Colonic mucosa (tissue), 4 donors: ENCODE measurements around the gene PRKCD. TPM values are rescaled to one million over a fixed set of nuclear protein-coding genes. Genes with fewer than 3 reads are reported as not detected.

Experiments used
- DNase-seq: peaks from one replicate; pipeline ENCODE4 v3.0.0-alpha.2; 2020
- H3K27ac ChIP-seq: fragments of 200-600 bp; one replicate; pipeline ENCODE4 v1.8.0; 2021
- H3K27me3 ChIP-seq: fragments of 200-600 bp; one replicate; pipeline ENCODE4 v1.8.0; 2021
- H3K36me3 ChIP-seq: fragments of 200-600 bp; one replicate; pipeline ENCODE4 v1.8.0; 2021
- H3K4me1 ChIP-seq: fragments of 200-600 bp; one replicate; pipeline ENCODE4 v1.8.0; 2021; ENCODE audit warnings: mild to moderate bottlenecking
- H3K4me3 ChIP-seq: fragments of 200-600 bp; one replicate; pipeline ENCODE4 v1.8.0; 2021
- H3K9ac ChIP-seq, 2 donors: one replicate each; pipeline ENCODE4 v1.7.0; 2013; ENCODE audit warnings: control low read depth in 2 of 2, low read depth in 2 of 2, low read length in 2 of 2
- H3K9me3 ChIP-seq: fragments of 200-600 bp; one replicate; pipeline ENCODE4 v1.8.0; 2021
- intact Hi-C: fragments of 100-400 bp; cut with DNase I; formaldehyde crosslinking; loops from one replicate; pipeline ENCODE4 v1.14.1; 2022
- total RNA-seq, 2 donors: library from RNA; stranded (reverse); fragmentation: NEBNext Ultra II Directional in 1 of 2; extraction: Animal tissue kit (Norgen Biotek cat#: 25700) in 1 of 2; gene quantifications; one replicate each; pipeline ENCODE4 v1.2.1, GENCODE V29; 2021
- TF ChIP-seq, protein P1 (sequence below): fragments of 200-600 bp; IDR thresholded peaks from one replicate; pipeline ENCODE4 v1.8.0; 2022; ENCODE audit warnings: antibody characterized with exemption, mild to moderate bottlenecking
- donor health status: healthy.
- donor health status: DM: no; HTN: no; CAD: no.
- donor health status: DM: no; HTN: no; CAD: no.

PRKCD gene
- total RNA-seq, 2 donors from 2014 or later, result 58.9 to 75.0 TPM

DNA sequence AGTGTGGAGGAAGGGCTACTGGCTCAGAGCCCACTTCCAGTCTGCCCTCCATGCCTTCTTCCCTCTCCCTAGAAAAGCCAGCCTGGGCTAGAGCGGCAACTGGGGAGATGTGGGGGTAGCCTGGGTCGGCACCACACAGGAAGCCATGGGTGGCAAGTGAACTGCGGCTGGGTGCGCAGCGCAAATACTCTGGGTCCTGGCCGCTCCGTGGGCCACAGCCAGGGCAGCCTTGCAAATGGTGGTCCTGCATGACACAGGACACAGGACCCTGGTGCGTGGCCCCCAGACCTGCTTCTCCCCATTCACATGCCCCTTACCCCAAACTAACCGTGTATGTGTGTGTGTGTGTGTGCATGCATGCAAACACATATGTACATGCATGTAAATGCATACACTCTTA lies 25.7 kb downstream of the PRKCD start:
- H3K4me1 ChIP-seq, result no peaks in the 10 kb centered on the region
- no peaks in the 10 kb centered on the region for H3K9me3 ChIP-seq
- no peak for DNase-seq
- H3K27ac ChIP-seq, result no peak overlapping the region
- no peaks in the 10 kb centered on the region for H3K27me3 ChIP-seq
- H3K4me3 ChIP-seq, result no peak overlapping the region
- H3K36me3 ChIP-seq, result no peaks in the 10 kb centered on the region
- intact Hi-C loops, result no loop called here
- TF ChIP-seq, protein P1, sequence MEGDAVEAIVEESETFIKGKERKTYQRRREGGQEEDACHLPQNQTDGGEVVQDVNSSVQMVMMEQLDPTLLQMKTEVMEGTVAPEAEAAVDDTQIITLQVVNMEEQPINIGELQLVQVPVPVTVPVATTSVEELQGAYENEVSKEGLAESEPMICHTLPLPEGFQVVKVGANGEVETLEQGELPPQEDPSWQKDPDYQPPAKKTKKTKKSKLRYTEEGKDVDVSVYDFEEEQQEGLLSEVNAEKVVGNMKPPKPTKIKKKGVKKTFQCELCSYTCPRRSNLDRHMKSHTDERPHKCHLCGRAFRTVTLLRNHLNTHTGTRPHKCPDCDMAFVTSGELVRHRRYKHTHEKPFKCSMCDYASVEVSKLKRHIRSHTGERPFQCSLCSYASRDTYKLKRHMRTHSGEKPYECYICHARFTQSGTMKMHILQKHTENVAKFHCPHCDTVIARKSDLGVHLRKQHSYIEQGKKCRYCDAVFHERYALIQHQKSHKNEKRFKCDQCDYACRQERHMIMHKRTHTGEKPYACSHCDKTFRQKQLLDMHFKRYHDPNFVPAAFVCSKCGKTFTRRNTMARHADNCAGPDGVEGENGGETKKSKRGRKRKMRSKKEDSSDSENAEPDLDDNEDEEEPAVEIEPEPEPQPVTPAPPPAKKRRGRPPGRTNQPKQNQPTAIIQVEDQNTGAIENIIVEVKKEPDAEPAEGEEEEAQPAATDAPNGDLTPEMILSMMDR, result no peak
- no peak overlapping the region for H3K9ac ChIP-seq

DNA sequence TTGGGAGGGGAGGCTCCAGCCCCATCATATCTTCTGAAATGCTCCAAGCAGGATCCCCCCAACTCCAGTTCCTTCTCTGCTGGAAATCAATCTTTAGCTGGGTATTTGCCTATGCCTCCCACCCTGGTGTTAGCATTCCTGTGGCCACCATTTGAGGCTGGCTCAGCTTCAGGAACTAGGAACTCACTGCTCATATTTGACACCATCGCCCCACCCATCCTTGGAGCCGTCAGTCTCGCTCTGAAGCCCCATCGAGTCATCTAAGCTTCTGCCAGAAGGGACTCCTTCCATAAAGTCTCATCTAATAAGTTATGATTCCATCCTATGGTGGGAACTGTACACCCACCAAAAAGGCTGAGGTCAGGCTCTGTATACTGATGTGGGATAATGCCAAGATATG lies 26.4 kb downstream of the PRKCD start:
- no peak overlapping the region for H3K4me3 ChIP-seq
- H3K36me3 ChIP-seq, result no peaks in the 10 kb centered on the region
- no peak for DNase-seq

DNA sequence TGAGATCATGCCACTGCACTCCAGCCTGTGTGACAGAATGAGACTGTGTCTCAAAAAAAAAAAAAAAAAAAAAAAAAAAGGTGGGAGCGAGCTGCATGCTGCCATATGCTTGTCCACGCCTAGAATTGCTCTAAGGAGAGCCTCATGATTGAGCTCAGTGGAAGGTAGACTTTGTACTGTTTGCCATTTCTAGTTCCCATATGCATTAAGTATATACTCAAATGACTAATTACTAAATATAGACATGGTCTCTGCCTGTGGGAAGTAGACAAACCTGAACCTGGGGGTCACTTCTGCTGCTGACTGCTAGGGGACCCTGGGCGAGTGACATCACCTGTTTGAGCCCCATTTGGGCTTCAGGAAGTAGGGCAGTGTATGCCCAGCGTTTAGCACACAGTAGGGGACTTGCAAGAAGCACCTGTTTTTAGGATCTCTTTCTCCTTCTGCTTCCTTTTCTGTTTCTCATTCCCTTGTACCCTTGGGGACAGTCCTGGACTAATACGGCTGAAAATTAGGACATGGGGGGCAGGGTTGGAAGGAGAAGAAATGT lies 27.2 kb downstream of the PRKCD start:
- H3K36me3 ChIP-seq, result no peaks in the 10 kb centered on the region
- no peak overlapping the region for H3K4me3 ChIP-seq
- no peaks in the 10 kb centered on the region for H3K27me3 ChIP-seq
- no peak for DNase-seq
- no peaks in the 10 kb centered on the region for H3K4me1 ChIP-seq
- no peak overlapping the region for H3K27ac ChIP-seq
- H3K9ac ChIP-seq, result no peak overlapping the region
- TF ChIP-seq, protein P1, result no peak
- intact Hi-C loops, result no loop called here
- H3K9me3 ChIP-seq, result no peaks in the 10 kb centered on the region

More for the DNA sequence above, 26.4 kb downstream of the PRKCD start:
- Histone ChIP-seq H3K27me3 (no peaks in the 10 kb centered on the region), H3K4me1 (no peaks in the 10 kb centered on the region), H3K9ac (no peak overlapping the region), H3K27ac (no peak overlapping the region), H3K9me3 (no peaks in the 10 kb centered on the region)
- intact Hi-C loops, result no loop called here
- TF ChIP-seq, protein P1, result no peak

DNA sequence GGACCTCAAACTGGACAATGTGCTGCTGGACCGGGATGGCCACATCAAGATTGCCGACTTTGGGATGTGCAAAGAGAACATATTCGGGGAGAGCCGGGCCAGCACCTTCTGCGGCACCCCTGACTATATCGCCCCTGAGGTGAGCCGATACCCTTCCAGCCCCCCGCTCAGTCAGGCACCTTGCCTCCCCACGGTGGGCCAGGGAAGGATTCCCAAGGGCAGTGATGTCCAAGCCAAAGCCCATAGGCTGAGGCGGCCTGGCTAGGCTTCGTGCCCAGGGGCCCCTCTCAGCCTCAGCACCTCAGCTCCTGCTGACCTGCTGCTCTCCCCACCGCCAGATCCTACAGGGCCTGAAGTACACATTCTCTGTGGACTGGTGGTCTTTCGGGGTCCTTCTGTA lies 27.7 kb downstream of the PRKCD start:
- H3K4me3 ChIP-seq, result no peak overlapping the region
- no peaks in the 10 kb centered on the region for H3K36me3 ChIP-seq
- H3K9me3 ChIP-seq, result no peaks in the 10 kb centered on the region
- no peaks in the 10 kb centered on the region for H3K4me1 ChIP-seq
- H3K27ac ChIP-seq, result no peak overlapping the region
- no peaks in the 10 kb centered on the region for H3K27me3 ChIP-seq
- DNase-seq, result no peak
- intact Hi-C loops, result no loop called here
- no peak overlapping the region for H3K9ac ChIP-seq
- TF ChIP-seq, protein P1, result no peak

DNA sequence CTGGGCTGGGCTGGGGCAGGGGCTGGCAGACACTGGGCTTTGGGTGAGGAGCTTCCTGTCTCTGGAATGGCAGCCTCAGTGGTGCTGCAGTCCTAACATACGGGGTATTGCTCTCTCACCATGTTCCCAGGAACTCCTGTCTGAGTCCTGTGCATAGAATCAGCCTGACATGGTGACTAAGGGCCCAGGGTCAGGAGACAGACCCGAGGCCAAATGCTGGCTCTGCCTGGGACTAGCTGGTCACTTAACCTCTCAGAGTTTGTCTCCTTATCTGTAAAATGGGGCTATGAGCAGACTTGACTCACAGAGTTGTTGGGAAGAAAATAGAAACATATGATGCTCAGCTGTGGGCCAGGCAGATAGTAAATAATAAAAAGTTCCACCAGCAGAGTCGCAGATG lies 28.3 kb downstream of the PRKCD start:
- Histone ChIP-seq H3K27me3 (no peaks in the 10 kb centered on the region), H3K9ac (peak overlapping the region in 1 of 2 donors; percentile 12), H3K4me1 (no peaks in the 10 kb centered on the region), H3K4me3 (no peak overlapping the region), H3K36me3 (no peaks in the 10 kb centered on the region), H3K9me3 (no peaks in the 10 kb centered on the region), H3K27ac (no peak overlapping the region)
- no peak for DNase-seq
- TF ChIP-seq, protein P1, result no peak
- intact Hi-C loops, result no loop called here
